ENCODE results near the gene GRK5.

The GRK5 gene

DNA sequence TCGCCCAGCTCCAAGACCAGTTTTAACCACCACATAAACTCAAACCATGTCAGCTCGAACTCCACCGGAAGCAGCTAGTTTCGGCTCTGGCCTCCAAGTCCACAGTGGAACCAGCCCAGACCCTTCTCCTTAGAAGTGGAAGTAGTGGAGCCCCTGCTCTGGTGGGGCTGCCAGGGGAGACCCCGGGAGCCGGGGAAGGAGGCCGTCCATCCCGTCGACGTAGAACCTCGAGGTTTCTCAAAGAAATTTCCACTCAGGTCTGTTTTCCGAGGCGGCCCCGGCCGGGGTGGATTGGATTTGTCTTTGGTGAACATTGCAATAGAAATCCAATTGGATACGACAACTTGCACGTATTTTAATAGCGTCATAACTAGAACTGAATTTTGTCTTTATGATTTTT, 247.6 kb downstream of the GRK5 start:
- no peak overlapping the region for H2BK15ac ChIP-seq (ENCODE audit: low read depth, poor library complexity, severe bottlenecking)
- H2AFZ ChIP-seq (ENCODE audit: low read depth, low read length): no peak overlapping the region
- no peak overlapping the region for H3K4ac ChIP-seq (ENCODE audit: low read depth in 1 of 2, low read length in 2 of 2)
- DNase-seq: no peak
- H4K91ac ChIP-seq (ENCODE audit: low read length): no peak overlapping the region
- no peak overlapping the region for H2BK12ac ChIP-seq (ENCODE audit: low read length in 2 of 2)
- no peak overlapping the region for H3K14ac ChIP-seq (ENCODE audit: low read length in 2 of 2)
- no peak overlapping the region for H3K27ac ChIP-seq (ENCODE audit: low read length, poor library complexity, severe bottlenecking)
- no peak overlapping the region for H3K4me2 ChIP-seq (ENCODE audit: low read length, poor library complexity, severe bottlenecking)
- no peak overlapping the region for H3K23ac ChIP-seq (ENCODE audit: low read length in 2 of 2)
- H2BK5ac ChIP-seq (ENCODE audit: low read depth, low read length, poor library complexity, severe bottlenecking): no peak overlapping the region
- H3K4me3 ChIP-seq (ENCODE audit: insufficient read depth in 1 of 2, low read depth in 1 of 2, low read length in 2 of 2): no peak overlapping the region
- H3K9me3 ChIP-seq (ENCODE audit: control insufficient read depth, low read length): no peaks in the 10 kb centered on the region
- peaks cover 21% of the 10 kb centered on the region for H3K4me1 ChIP-seq (ENCODE audit: control insufficient read depth, insufficient read depth, low read depth, low read length)
- no peaks in the 10 kb centered on the region for H3K27me3 ChIP-seq (ENCODE audit: control insufficient read depth in 1 of 2, insufficient read depth in 1 of 2, low read length in 2 of 2)
- H2AK5ac ChIP-seq (ENCODE audit: low read length, severe bottlenecking): no peak overlapping the region
- H3K9ac ChIP-seq (ENCODE audit: low read length): no peak overlapping the region
- H3K18ac ChIP-seq (ENCODE audit: low read depth in 1 of 2, low read length in 2 of 2): no peak overlapping the region
- H3K36me3 ChIP-seq (ENCODE audit: control insufficient read depth in 1 of 2, insufficient read depth in 2 of 2, low read depth in 1 of 2, low read length in 2 of 2): peaks cover 25 to 37% of the 10 kb centered on the region in 2 experiments
- H3K79me1 ChIP-seq (replicated peaks; ENCODE audit: low read length, poor library complexity, severe bottlenecking): no peaks in the 10 kb centered on the region
- no peak overlapping the region for H2BK120ac ChIP-seq (ENCODE audit: low read depth, low read length)
- WGBS: 98% methylated on average over 15 of the region's 18 CpGs
- no peak overlapping the region for H4K8ac ChIP-seq (ENCODE audit: low read length)

DNA sequence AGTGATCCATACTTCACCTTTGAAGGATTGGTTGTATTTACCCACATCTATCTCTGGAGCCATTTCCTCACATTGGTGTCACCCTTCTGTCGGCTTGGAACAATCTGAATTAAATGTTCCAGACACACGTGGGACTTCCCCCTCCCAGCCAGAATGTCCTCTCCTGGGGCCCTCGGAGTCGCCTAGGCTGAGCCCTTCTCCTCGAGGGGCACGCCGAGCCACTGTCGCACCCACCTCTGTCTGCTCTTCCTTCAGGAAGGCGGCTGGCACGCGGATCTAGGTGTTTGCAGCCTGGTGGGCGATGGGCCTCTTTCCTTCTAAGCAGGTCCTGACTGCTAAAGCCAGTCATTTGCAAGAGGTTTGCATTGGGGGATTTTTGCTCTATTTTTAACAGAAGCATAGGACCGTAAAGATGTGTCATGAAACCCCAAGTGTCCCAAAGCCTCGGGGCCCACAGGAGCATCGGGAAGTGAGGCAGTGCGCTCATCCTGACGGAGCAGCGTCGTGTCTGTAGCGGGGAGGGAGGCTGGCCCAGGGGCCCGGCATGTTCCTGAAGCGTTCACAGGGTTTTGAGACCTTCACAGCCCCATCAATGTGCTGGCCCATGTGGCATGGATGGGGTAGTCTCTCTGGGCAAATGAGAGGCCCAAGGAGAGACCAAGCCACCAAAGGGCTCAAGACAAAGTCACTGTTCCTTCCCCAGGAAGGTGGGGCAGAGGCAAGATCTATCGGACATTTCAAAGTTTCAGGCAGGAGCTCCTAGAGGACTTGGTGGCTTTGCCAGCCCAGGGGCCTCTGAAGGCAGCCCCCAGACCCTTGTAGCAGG, 248.5 kb downstream of the GRK5 start:
- 95% methylated on average over 23 of the region's 23 CpGs for WGBS
- no peak overlapping the region for H2BK120ac ChIP-seq (ENCODE audit: low read depth, low read length)
- no peaks in the 10 kb centered on the region for H3K79me1 ChIP-seq (replicated peaks; ENCODE audit: low read length, poor library complexity, severe bottlenecking)
- no peak overlapping the region for H2AK5ac ChIP-seq (ENCODE audit: low read length, severe bottlenecking)
- no peak overlapping the region for H3K4me3 ChIP-seq (ENCODE audit: insufficient read depth in 1 of 2, low read depth in 1 of 2, low read length in 2 of 2)
- no peak overlapping the region for H2AFZ ChIP-seq (ENCODE audit: low read depth, low read length)
- no peak overlapping the region for H2BK5ac ChIP-seq (ENCODE audit: low read depth, low read length, poor library complexity, severe bottlenecking)
- no peaks in the 10 kb centered on the region for H3K9me3 ChIP-seq (ENCODE audit: control insufficient read depth, low read length)
- no peak overlapping the region for H3K9ac ChIP-seq (ENCODE audit: low read length)
- H3K36me3 ChIP-seq (ENCODE audit: control insufficient read depth in 1 of 2, insufficient read depth in 2 of 2, low read depth in 1 of 2, low read length in 2 of 2): peaks cover 25 to 37% of the 10 kb centered on the region in 2 experiments
- H3K4me2 ChIP-seq (ENCODE audit: low read length, poor library complexity, severe bottlenecking): no peak overlapping the region
- no peak overlapping the region for H3K27ac ChIP-seq (ENCODE audit: low read length, poor library complexity, severe bottlenecking)
- no peak overlapping the region for H3K4ac ChIP-seq (ENCODE audit: low read depth in 1 of 2, low read length in 2 of 2)
- H2BK15ac ChIP-seq (ENCODE audit: low read depth, poor library complexity, severe bottlenecking): no peak overlapping the region
- H4K91ac ChIP-seq (ENCODE audit: low read length): no peak overlapping the region
- no peak overlapping the region for H4K8ac ChIP-seq (ENCODE audit: low read length)
- H3K27me3 ChIP-seq (ENCODE audit: control insufficient read depth in 1 of 2, insufficient read depth in 1 of 2, low read length in 2 of 2): no peaks in the 10 kb centered on the region
- H3K23ac ChIP-seq (ENCODE audit: low read length in 2 of 2): no peak overlapping the region
- H3K4me1 ChIP-seq (ENCODE audit: control insufficient read depth, insufficient read depth, low read depth, low read length): peaks cover 13% of the 10 kb centered on the region
- H2BK12ac ChIP-seq (ENCODE audit: low read length in 2 of 2): no peak overlapping the region
- no peak overlapping the region for H3K18ac ChIP-seq (ENCODE audit: low read depth in 1 of 2, low read length in 2 of 2)
- no peak overlapping the region for H3K14ac ChIP-seq (ENCODE audit: low read length in 2 of 2)
- no peak for DNase-seq

DNA sequence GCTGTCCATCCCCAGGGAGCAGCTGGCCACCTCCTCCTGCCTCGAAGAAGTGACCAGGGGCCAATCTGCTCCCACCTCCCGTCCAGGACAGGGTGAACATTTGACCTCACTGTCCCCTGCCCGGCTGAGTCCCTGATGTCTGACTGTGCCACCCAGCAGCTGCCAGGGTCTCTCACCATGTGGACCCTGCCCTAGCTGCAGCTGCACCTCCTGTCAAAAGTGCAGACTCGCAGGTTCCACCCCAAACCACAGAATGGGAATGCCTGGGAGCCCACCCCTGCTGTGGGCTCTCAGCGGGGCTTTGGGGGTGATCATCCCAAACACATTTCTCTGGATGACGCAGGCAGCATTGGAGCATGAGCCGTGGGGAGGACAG, 249.1 kb downstream of the GRK5 start:
- no peak overlapping the region for H2BK120ac ChIP-seq (ENCODE audit: low read depth, low read length)
- H3K27me3 ChIP-seq (ENCODE audit: control insufficient read depth in 1 of 2, insufficient read depth in 1 of 2, low read length in 2 of 2): no peaks in the 10 kb centered on the region
- no peak for DNase-seq
- peak overlapping the region in 1 of 2 experiments; percentile 24 for H2BK12ac ChIP-seq (ENCODE audit: low read length in 2 of 2)
- H3K4me2 ChIP-seq (ENCODE audit: low read length, poor library complexity, severe bottlenecking): no peak overlapping the region
- H3K36me3 ChIP-seq (ENCODE audit: control insufficient read depth in 1 of 2, insufficient read depth in 2 of 2, low read depth in 1 of 2, low read length in 2 of 2): peaks cover 25 to 35% of the 10 kb centered on the region in 2 experiments
- peak overlapping the region in 1 of 2 experiments; percentile 19 for H3K18ac ChIP-seq (ENCODE audit: low read depth in 1 of 2, low read length in 2 of 2)
- H3K4me1 ChIP-seq (ENCODE audit: control insufficient read depth, insufficient read depth, low read depth, low read length): peaks cover 14% of the 10 kb centered on the region
- no peak overlapping the region for H2AK5ac ChIP-seq (ENCODE audit: low read length, severe bottlenecking)
- H3K4ac ChIP-seq (ENCODE audit: low read depth in 1 of 2, low read length in 2 of 2): no peak overlapping the region
- no peak overlapping the region for H4K91ac ChIP-seq (ENCODE audit: low read length)
- H2BK5ac ChIP-seq (ENCODE audit: low read depth, low read length, poor library complexity, severe bottlenecking): no peak overlapping the region
- 92% methylated on average over 7 of the region's 7 CpGs for WGBS
- H3K23ac ChIP-seq (ENCODE audit: low read length in 2 of 2): no peak overlapping the region
- no peak overlapping the region for H3K27ac ChIP-seq (ENCODE audit: low read length, poor library complexity, severe bottlenecking)
- H3K14ac ChIP-seq (ENCODE audit: low read length in 2 of 2): no peak overlapping the region
- no peaks in the 10 kb centered on the region for H3K9me3 ChIP-seq (ENCODE audit: control insufficient read depth, low read length)
- no peak overlapping the region for H3K4me3 ChIP-seq (ENCODE audit: insufficient read depth in 1 of 2, low read depth in 1 of 2, low read length in 2 of 2)
- no peak overlapping the region for H2AFZ ChIP-seq (ENCODE audit: low read depth, low read length)
- H3K79me1 ChIP-seq (replicated peaks; ENCODE audit: low read length, poor library complexity, severe bottlenecking): no peaks in the 10 kb centered on the region
- H4K8ac ChIP-seq (ENCODE audit: low read length): no peak overlapping the region
- H2BK15ac ChIP-seq (ENCODE audit: low read depth, poor library complexity, severe bottlenecking): peak overlapping the region; percentile 17
- H3K9ac ChIP-seq (ENCODE audit: low read length): no peak overlapping the region

GRCh38 chr10:119457966-119458766, 250.8 kb downstream of the GRK5 start:
- peaks cover 3 to 13% of the 10 kb centered on the region in 2 experiments for H3K27me3 ChIP-seq (ENCODE audit: control insufficient read depth in 1 of 2, insufficient read depth in 1 of 2, low read length in 2 of 2)
- no peak overlapping the region for H3K18ac ChIP-seq (ENCODE audit: low read depth in 1 of 2, low read length in 2 of 2)
- no peak overlapping the region for H2BK12ac ChIP-seq (ENCODE audit: low read length in 2 of 2)
- H2AFZ ChIP-seq (ENCODE audit: low read depth, low read length): no peak overlapping the region
- H2BK5ac ChIP-seq (ENCODE audit: low read depth, low read length, poor library complexity, severe bottlenecking): no peak overlapping the region
- WGBS: 90% methylated on average over 28 of the region's 28 CpGs
- no peak overlapping the region for H2AK5ac ChIP-seq (ENCODE audit: low read length, severe bottlenecking)
- H4K91ac ChIP-seq (ENCODE audit: low read length): no peak overlapping the region
- peaks cover 14% of the 10 kb centered on the region for H3K4me1 ChIP-seq (ENCODE audit: control insufficient read depth, insufficient read depth, low read depth, low read length)
- no peak overlapping the region for H3K14ac ChIP-seq (ENCODE audit: low read length in 2 of 2)
- H4K8ac ChIP-seq (ENCODE audit: low read length): no peak overlapping the region
- no peak overlapping the region for H3K23ac ChIP-seq (ENCODE audit: low read length in 2 of 2)
- no peak overlapping the region for H2BK15ac ChIP-seq (ENCODE audit: low read depth, poor library complexity, severe bottlenecking)
- H3K9me3 ChIP-seq (ENCODE audit: control insufficient read depth, low read length): peaks cover 7% of the 10 kb centered on the region
- H3K79me1 ChIP-seq (replicated peaks; ENCODE audit: low read length, poor library complexity, severe bottlenecking): no peaks in the 10 kb centered on the region
- H3K27ac ChIP-seq (ENCODE audit: low read length, poor library complexity, severe bottlenecking): no peak overlapping the region
- H2BK120ac ChIP-seq (ENCODE audit: low read depth, low read length): no peak overlapping the region
- H3K36me3 ChIP-seq (ENCODE audit: control insufficient read depth in 1 of 2, insufficient read depth in 2 of 2, low read depth in 1 of 2, low read length in 2 of 2): peaks cover 17 to 21% of the 10 kb centered on the region in 2 experiments
- H3K4me3 ChIP-seq (ENCODE audit: insufficient read depth in 1 of 2, low read depth in 1 of 2, low read length in 2 of 2): no peak overlapping the region
- no peak for DNase-seq
- no peak overlapping the region for H3K4me2 ChIP-seq (ENCODE audit: low read length, poor library complexity, severe bottlenecking)
- H3K9ac ChIP-seq (ENCODE audit: low read length): no peak overlapping the region
- no peak overlapping the region for H3K4ac ChIP-seq (ENCODE audit: low read depth in 1 of 2, low read length in 2 of 2)

Measured in mesenchymal stem cell (in vitro differentiated cells and primary cell).